ENCODE data around the gene CORO6.
A peak's percentile ranks its signal among the peaks of the same experiment; 100 is the strongest.

The CORO6 gene

GRCh38 chr17:29585080-29585751 is 37.5 kb downstream of the CORO6 start:
- Histone ChIP-seq H4K20me1 (ENCODE audit: insufficient read depth, low read length) (no peaks in the 10 kb centered on the region), H3K4me1 (ENCODE audit: low read length) (peaks cover 19% of the 10 kb centered on the region), H3K27ac (ENCODE audit: low read length) (no peak overlapping the region), H3K9ac (ENCODE audit: low read length) (no peak overlapping the region), H3K9me2 (replicated peaks; ENCODE audit: insufficient read depth, low read length) (no peaks in the 10 kb centered on the region), H3K36me3 (replicated peaks; ENCODE audit: insufficient read depth, low read length) (no peaks in the 10 kb centered on the region), H3K4me3 (ENCODE audit: low read length) (no peak overlapping the region), H3K9me3 (replicated peaks; ENCODE audit: insufficient read depth, low read length) (no peaks in the 10 kb centered on the region), H2AFZ (ENCODE audit: low read length) (no peak overlapping the region), H3K27me3 (replicated peaks; ENCODE audit: insufficient read depth, low read length) (no peaks in the 10 kb centered on the region), H3F3A (ENCODE audit: insufficient read depth, low read length) (no peaks in the 10 kb centered on the region), H3K79me2 (ENCODE audit: low read length) (peaks cover 57% of the 10 kb centered on the region), H3K4me2 (ENCODE audit: low read depth, low read length) (no peak overlapping the region)
- no peak for DNase-seq
- TF ChIP-seq EZH2phosphoT487 (IDR thresholded peaks at IDR 0.05; ENCODE audit: low read length) (no peak), CTCF (IDR thresholded peaks at IDR 0.05; ENCODE audit: low read length) (peak; percentile 36), EZH2 (optimal IDR thresholded peaks at IDR 0.05; ENCODE audit: low read depth, low read length) (no peak)

GRCh38 chr17:29584452-29585079 is 38.1 kb downstream of the CORO6 start:
- DNase-seq = no peak
- Histone ChIP-seq H3F3A (ENCODE audit: insufficient read depth, low read length) (no peaks in the 10 kb centered on the region), H3K9me2 (replicated peaks; ENCODE audit: insufficient read depth, low read length) (no peaks in the 10 kb centered on the region), H3K4me2 (ENCODE audit: low read depth, low read length) (no peak overlapping the region), H3K9me3 (replicated peaks; ENCODE audit: insufficient read depth, low read length) (no peaks in the 10 kb centered on the region), H3K79me2 (ENCODE audit: low read length) (peaks cover 57% of the 10 kb centered on the region), H4K20me1 (ENCODE audit: insufficient read depth, low read length) (no peaks in the 10 kb centered on the region), H3K27ac (ENCODE audit: low read length) (no peak overlapping the region), H3K36me3 (replicated peaks; ENCODE audit: insufficient read depth, low read length) (no peaks in the 10 kb centered on the region), H2AFZ (ENCODE audit: low read length) (no peak overlapping the region), H3K9ac (ENCODE audit: low read length) (no peak overlapping the region), H3K27me3 (replicated peaks; ENCODE audit: insufficient read depth, low read length) (no peaks in the 10 kb centered on the region), H3K4me3 (ENCODE audit: low read length) (no peak overlapping the region), H3K4me1 (ENCODE audit: low read length) (peaks cover 15% of the 10 kb centered on the region; the same call in 1 of the 2 replicates)
- TF ChIP-seq EZH2phosphoT487 (IDR thresholded peaks at IDR 0.05; ENCODE audit: low read length) (no peak), CTCF (IDR thresholded peaks at IDR 0.05; ENCODE audit: low read length) (no peak), EZH2 (optimal IDR thresholded peaks at IDR 0.05; ENCODE audit: low read depth, low read length) (no peak)

- no peak for DNase-seq
Observed at GRCh38 chr17:29583324-29584248, 39.1 kb downstream of the CORO6 start.

More at GRCh38 chr17:29583324-29584248, 39.1 kb downstream of the CORO6 start:
- Histone ChIP-seq H3K79me2 (ENCODE audit: low read length) (peaks cover 54% of the 10 kb centered on the region), H2AFZ (ENCODE audit: low read length) (no peak overlapping the region), H3K36me3 (replicated peaks; ENCODE audit: insufficient read depth, low read length) (no peaks in the 10 kb centered on the region), H3K9ac (ENCODE audit: low read length) (no peak overlapping the region), H3K9me2 (replicated peaks; ENCODE audit: insufficient read depth, low read length) (no peaks in the 10 kb centered on the region), H3K9me3 (replicated peaks; ENCODE audit: insufficient read depth, low read length) (no peaks in the 10 kb centered on the region), H3K27me3 (replicated peaks; ENCODE audit: insufficient read depth, low read length) (no peaks in the 10 kb centered on the region), H3K4me1 (ENCODE audit: low read length) (peaks cover 15% of the 10 kb centered on the region; the same call in 1 of the 2 replicates), H3K4me2 (ENCODE audit: low read depth, low read length) (no peak overlapping the region), H4K20me1 (ENCODE audit: insufficient read depth, low read length) (no peaks in the 10 kb centered on the region), H3K27ac (ENCODE audit: low read length) (no peak overlapping the region), H3F3A (ENCODE audit: insufficient read depth, low read length) (no peaks in the 10 kb centered on the region), H3K4me3 (ENCODE audit: low read length) (no peak overlapping the region)
- TF ChIP-seq CTCF (IDR thresholded peaks at IDR 0.05; ENCODE audit: low read length) (no peak), EZH2phosphoT487 (IDR thresholded peaks at IDR 0.05; ENCODE audit: low read length) (no peak), EZH2 (optimal IDR thresholded peaks at IDR 0.05; ENCODE audit: low read depth, low read length) (no peak)
